ENCODE results near the gene MDFIC. TPM values are rescaled to one million over a fixed set of nuclear protein-coding genes. Genes with fewer than 3 reads are reported as not detected.

The MDFIC gene
- total and polyA plus RNA-seq, 12 donors = 7.6 to 55.7 (median 33.6) TPM

- ATAC-seq (no peak), DNase-seq (no peak)
- Histone ChIP-seq H3K4me1 (peaks cover 0 to 7% (median 0%) of the 10 kb centered on the region in 9 donors), H3K36me3 (no peaks in the 10 kb centered on the region), H3K27me3 (no peaks in the 10 kb centered on the region), H3K4me3 (no peak overlapping the region), H3K9me3 (no peaks in the 10 kb centered on the region), H3K27ac (no peak overlapping the region)
- intact Hi-C loops (cut with DNase I) = no loop called here
- TF ChIP-seq CTCF (IDR thresholded peaks at IDR 0.05) = no peak
These were observed 137.4 kb downstream of the MDFIC start for GRCh38 chr7:115059321-115059720.

GRCh38 chr7:115060095-115060870, 138.4 kb downstream of the MDFIC start:
- ATAC-seq (peak in 3 of 8 donors; percentile 25 to 48 (median 33)), DNase-seq (no peak)
- Histone ChIP-seq H3K4me1 (peaks cover 0 to 7% (median 0%) of the 10 kb centered on the region in 9 donors), H3K27me3 (no peaks in the 10 kb centered on the region), H3K36me3 (no peaks in the 10 kb centered on the region), H3K9me3 (no peaks in the 10 kb centered on the region), H3K27ac (no peak overlapping the region), H3K4me3 (no peak overlapping the region)
- no peak for TF ChIP-seq CTCF (IDR thresholded peaks at IDR 0.05)
- intact Hi-C loops (cut with DNase I) = no loop called here
- 77 to 85% methylated on average over 5 of the region's 5 CpGs for WGBS, 2 donors

GRCh38 chr7:115066050-115066449, 144.2 kb downstream of the MDFIC start:
- no peaks in the 10 kb centered on the region for H3K36me3 ChIP-seq
- no peak overlapping the region for H3K4me3 ChIP-seq
- H3K4me1 ChIP-seq = peaks cover 0 to 5% (median 0%) of the 10 kb centered on the region in 9 donors
- intact Hi-C loops (cut with DNase I) = no loop called here
- no peaks in the 10 kb centered on the region for H3K27me3 ChIP-seq
- no peaks in the 10 kb centered on the region for H3K9me3 ChIP-seq
- no peak overlapping the region for H3K27ac ChIP-seq
- no peak for TF ChIP-seq CTCF (IDR thresholded peaks at IDR 0.05)
- ATAC-seq (peak in 1 of 8 donors; percentile 46), DNase-seq (no peak)
- 66 to 94% methylated on average over 2 of the region's 2 CpGs for WGBS, 2 donors

- no peak for ATAC-seq
- H3K9me3 ChIP-seq = no peaks in the 10 kb centered on the region
- no peak overlapping the region for H3K4me3 ChIP-seq
- H3K27me3 ChIP-seq = no peaks in the 10 kb centered on the region
- no peak for TF ChIP-seq CTCF (IDR thresholded peaks at IDR 0.05)
- no peak overlapping the region for H3K27ac ChIP-seq
- 80 to 82% methylated on average over 1 of the region's 1 CpG for WGBS, 2 donors
- no peak for DNase-seq
- peaks cover 0 to 5% (median 0%) of the 10 kb centered on the region in 9 donors for H3K4me1 ChIP-seq
- intact Hi-C loops (cut with DNase I) = no loop called here
- no peaks in the 10 kb centered on the region for H3K36me3 ChIP-seq
These were observed 144.7 kb downstream of the MDFIC start for GRCh38 chr7:115066634-115067033.
